Small intestine (tissue), 7 donors: ENCODE results near the gene ANKRD44. TPM values are rescaled to one million over a fixed set of nuclear protein-coding genes. Genes with fewer than 3 reads are reported as not detected.
"Not testable (repeated sequence)": the region's sequence is repeated elsewhere in the genome, so short reads cannot be mapped to it uniquely, and the experiment has no call there.

ENCODE experiments used
- DNase-seq, 2 donors: peaks; one replicate each; pipeline versions ENCODE4 v3.0.0 to v3.0.0-alpha.2; 2013
- FAIRE-seq: peaks from 2 replicates; lab custom pipeline; 2012; peaks lifted over from hg19 to GRCh38; lab: Jason Lieb, UNC
- H3K27ac ChIP-seq, 3 donors: one replicate each; pipeline ENCODE4 v1.5.1; 2013; ENCODE audit warnings: low read length in 2 of 3, mild to moderate bottlenecking in 2 of 3, control low read depth in 1 of 3, inconsistent platforms in 1 of 3, low read depth in 1 of 3, moderate library complexity in 1 of 3
- H3K27me3 ChIP-seq, 3 donors: one replicate each; pipeline ENCODE4 v1.6.1; 2013; ENCODE audit warnings: low read length in 3 of 3, inconsistent platforms in 1 of 3; ENCODE audit not compliant: control insufficient read depth in 3 of 3, insufficient read depth in 3 of 3
- H3K36me3 ChIP-seq, 3 donors: one replicate each; pipeline ENCODE4 v1.6.1; 2013; ENCODE audit warnings: low read length in 3 of 3, inconsistent platforms in 1 of 3, low read depth in 1 of 3, mild to moderate bottlenecking in 1 of 3, moderate library complexity in 1 of 3; ENCODE audit not compliant: control insufficient read depth in 3 of 3, insufficient read depth in 2 of 3
- H3K4me1 ChIP-seq, 3 donors: one replicate each; pipeline ENCODE4 v1.6.1; 2013; ENCODE audit warnings: low read length in 2 of 3, inconsistent platforms in 1 of 3, low read depth in 1 of 3, mild to moderate bottlenecking in 1 of 3, moderate library complexity in 1 of 3; ENCODE audit not compliant: control insufficient read depth in 3 of 3, insufficient read depth in 2 of 3
- H3K4me3 ChIP-seq, 3 donors: one replicate each; pipeline ENCODE4 v1.5.1; 2013; ENCODE audit warnings: low read length in 3 of 3, control low read depth in 1 of 3, inconsistent platforms in 1 of 3, low read depth in 1 of 3, mild to moderate bottlenecking in 1 of 3, moderate library complexity in 1 of 3
- H3K9me3 ChIP-seq, 2 donors: one replicate each; pipeline ENCODE4 v1.6.1; 2013; ENCODE audit warnings: low read depth in 1 of 2, low read length in 1 of 2; ENCODE audit not compliant: control insufficient read depth in 2 of 2, insufficient read depth in 1 of 2
- WGBS, 3 donors: extraction: QIAGEN DNeasy Blood & Tissue Kit; methylation state at CpG; one replicate each; pipeline ENCODE4 v1.1.7; 2013; 5-methylcytosine and 5-hydroxymethylcytosine counted together
- polyA plus RNA-seq, 4 donors: library from polyadenylated mRNA; stranded (reverse) in 3 of 4; unstranded in 1 of 4; fragments of 200-250 nt in 3 of 4; fragments of 120-200 nt in 1 of 4; gene quantifications; one replicate each; pipeline versions ENCODE4 v1.2.1 to v1.2.3, GENCODE V29; 2013
- donor health status: healthy with polysubstance abuse.
- donor health status: control.
- donor health status: control.
- donor health status: Bipolar disorder and iron deficiency.
- donor health status: healthy.

Gene ANKRD44
- polyA plus RNA-seq, 4 donors, result 0.89 to 5.2 (median 1.7) TPM

DNA sequence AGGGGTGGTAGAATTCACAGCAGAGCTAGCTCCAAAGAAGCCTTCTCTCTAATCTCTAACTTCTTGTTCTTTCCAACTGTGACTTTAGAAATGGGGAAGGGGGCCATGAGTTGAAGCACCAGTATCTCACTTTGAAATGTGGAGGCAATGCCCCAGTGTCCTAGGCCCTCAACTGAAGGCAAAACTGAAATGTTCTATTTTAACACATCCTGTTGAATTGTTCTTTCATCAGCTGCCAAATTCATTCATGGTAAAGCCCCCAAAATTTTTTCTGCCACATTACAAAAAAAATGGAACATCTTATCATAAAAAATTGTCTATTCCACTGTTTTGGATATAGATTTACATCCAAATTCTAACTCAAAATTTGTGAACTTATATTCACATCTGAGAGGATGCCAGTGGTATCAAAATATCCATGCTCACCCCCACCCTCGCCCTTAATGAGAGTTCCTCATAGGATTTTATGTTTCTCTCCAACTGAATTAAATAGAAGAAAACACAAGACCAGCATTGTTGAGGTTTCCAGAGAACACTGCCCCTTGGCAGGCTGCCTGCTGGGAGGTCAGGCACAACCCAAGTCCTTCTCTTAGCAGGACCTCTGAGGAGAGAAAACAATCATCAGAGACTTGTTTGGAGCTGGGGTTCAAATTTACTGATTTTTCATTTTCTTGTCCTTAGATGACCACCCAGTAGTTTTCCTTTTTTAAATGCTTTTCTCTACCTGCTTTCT is 236.7 kb downstream of the ANKRD44 start:
- H3K4me1 ChIP-seq, result no peaks in the 10 kb centered on the region
- 81 to 84% (median 81%) methylated on average over 1 of the region's 1 CpG for WGBS, 3 donors
- H3K9me3 ChIP-seq, result peaks cover 0 to 6% of the 10 kb centered on the region in 2 donors
- H3K36me3 ChIP-seq, result peaks cover 0 to 5% (median 0%) of the 10 kb centered on the region in 3 donors
- H3K4me3 ChIP-seq, result no peak overlapping the region
- no peaks in the 10 kb centered on the region for H3K27me3 ChIP-seq
- H3K27ac ChIP-seq, result no peak overlapping the region
- DNase-seq (no peak), FAIRE-seq (no peak)

DNA sequence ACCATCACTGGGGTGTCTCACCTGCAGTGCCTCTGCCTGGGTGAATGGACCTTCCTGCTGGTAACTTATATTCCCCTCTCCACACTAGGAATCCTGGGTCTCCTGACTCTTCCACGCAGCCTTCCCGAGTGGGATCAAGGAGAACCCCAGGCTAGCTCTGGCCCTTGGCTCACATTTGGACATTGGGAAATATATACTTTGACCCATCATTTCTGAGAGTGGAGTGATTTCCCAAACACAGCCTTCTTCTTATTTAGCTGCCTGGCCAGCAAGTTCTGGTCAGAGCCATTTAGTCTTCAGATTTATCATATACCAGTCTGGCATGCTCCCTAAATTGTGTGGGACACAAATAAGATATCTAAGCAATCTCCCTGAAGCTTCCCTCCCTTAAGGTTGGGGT is 237.3 kb downstream of the ANKRD44 start:
- FAIRE-seq, result no peak
- H3K27ac ChIP-seq, result no peak overlapping the region

GRCh38 chr2:197072533-197072932 is 238.0 kb downstream of the ANKRD44 start:
- H3K27me3 ChIP-seq, result no peaks in the 10 kb centered on the region
- H3K36me3 ChIP-seq, result peaks cover 0 to 5% (median 0%) of the 10 kb centered on the region in 3 donors
- DNase-seq (no peak), FAIRE-seq (no peak)
- H3K9me3 ChIP-seq, result peaks cover 0 to 6% of the 10 kb centered on the region in 2 donors
- WGBS, 3 donors, result 90 to 95% (median 94%) methylated on average over 3 of the region's 3 CpGs
- no peak overlapping the region for H3K27ac ChIP-seq
- H3K4me1 ChIP-seq, result no peaks in the 10 kb centered on the region
- no peak overlapping the region for H3K4me3 ChIP-seq

More for the DNA sequence above, 237.3 kb downstream of the ANKRD44 start:
- WGBS, 3 donors, result 64 to 96% (median 84%) methylated on average over 2 of the region's 2 CpGs
- Histone ChIP-seq H3K9me3 (peaks cover 0 to 6% of the 10 kb centered on the region in 2 donors), H3K36me3 (peaks cover 0 to 5% (median 0%) of the 10 kb centered on the region in 3 donors), H3K4me3 (no peak overlapping the region), H3K4me1 (no peaks in the 10 kb centered on the region), H3K27me3 (no peaks in the 10 kb centered on the region)
- no peak for DNase-seq

- no peak overlapping the region for H3K27ac ChIP-seq
- H3K9me3 ChIP-seq, result peaks cover 0 to 6% of the 10 kb centered on the region in 2 donors
- H3K4me3 ChIP-seq, result no peak overlapping the region
- H3K27me3 ChIP-seq, result no peaks in the 10 kb centered on the region
- 89 to 100% (median 95%) methylated on average over 1 of the region's 1 CpG for WGBS, 3 donors
- H3K36me3 ChIP-seq, result peaks cover 0 to 2% (median 0%) of the 10 kb centered on the region in 3 donors
- FAIRE-seq, result no peak
- no peaks in the 10 kb centered on the region for H3K4me1 ChIP-seq
- DNase-seq, result no peak
Observed at GRCh38 chr2:197071790-197072436, 238.7 kb downstream of the ANKRD44 start.

GRCh38 chr2:197071213-197071612 is 239.4 kb downstream of the ANKRD44 start:
- H3K4me1 ChIP-seq, result no peaks in the 10 kb centered on the region
- peaks cover 0 to 4% of the 10 kb centered on the region in 2 donors for H3K9me3 ChIP-seq
- H3K36me3 ChIP-seq, result peaks cover 0 to 2% (median 0%) of the 10 kb centered on the region in 3 donors
- 83 to 96% (median 89%) methylated on average over 1 of the region's 1 CpG for WGBS, 3 donors
- FAIRE-seq (no peak), DNase-seq (no peak)
- no peak overlapping the region for H3K4me3 ChIP-seq
- no peaks in the 10 kb centered on the region for H3K27me3 ChIP-seq
- no peak overlapping the region for H3K27ac ChIP-seq

GRCh38 chr2:197069958-197070357 is 240.6 kb downstream of the ANKRD44 start:
- H3K27ac ChIP-seq, result no peak overlapping the region
- H3K9me3 ChIP-seq, result no peaks in the 10 kb centered on the region
- H3K27me3 ChIP-seq, result no peaks in the 10 kb centered on the region
- no peak for DNase-seq
- H3K4me3 ChIP-seq, result no peak overlapping the region
- no peaks in the 10 kb centered on the region for H3K36me3 ChIP-seq
- no peaks in the 10 kb centered on the region for H3K4me1 ChIP-seq
- WGBS, 3 donors, result 51 to 72% (median 68%) methylated on average over 2 of the region's 2 CpGs
- peak; percentile 19 for FAIRE-seq

- not testable (repeated sequence) for DNase-seq, H3K27ac ChIP-seq, H3K36me3 ChIP-seq, H3K4me1 ChIP-seq, H3K9me3 ChIP-seq, H3K27me3 ChIP-seq, FAIRE-seq, H3K4me3 ChIP-seq
- WGBS, 3 donors, result 77 to 81% (median 78%) methylated on average over 3 of the region's 3 CpGs
Observed at GRCh38 chr2:197062574-197062973, 248.0 kb downstream of the ANKRD44 start.

DNA sequence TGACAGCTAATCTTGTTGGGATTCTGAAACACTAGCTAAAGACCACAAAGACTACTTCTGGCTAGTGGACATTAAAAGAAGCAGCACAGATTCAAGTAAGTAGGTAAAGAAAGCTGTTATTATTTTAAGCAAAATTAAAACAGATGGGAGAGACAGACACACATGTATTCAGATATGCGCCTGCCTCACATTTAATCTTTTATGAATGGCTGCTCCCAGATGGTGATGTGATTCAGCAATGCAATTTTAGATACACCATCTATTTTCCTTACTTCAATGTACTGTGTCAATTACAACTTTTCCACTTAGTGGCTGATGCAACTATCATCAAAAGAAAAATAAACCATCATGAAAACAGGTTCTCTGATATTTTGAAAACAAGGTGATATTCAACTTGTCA is 251.1 kb downstream of the ANKRD44 start:
- Histone ChIP-seq H3K27ac (no peak overlapping the region), H3K36me3 (no peaks in the 10 kb centered on the region), H3K4me3 (no peak overlapping the region), H3K4me1 (no peaks in the 10 kb centered on the region), H3K27me3 (no peaks in the 10 kb centered on the region), H3K9me3 (peaks cover 1 to 10% of the 10 kb centered on the region in 2 donors)
- DNase-seq, result no peak
- no peak for FAIRE-seq
- 96 to 100% (median 96%) methylated on average over 1 of the region's 1 CpG for WGBS, 3 donors
